NCI-H524 treated with DMSO at 0.1 percent for 48 hours (cell line): ENCODE measurements around the gene AURKAIP1.
"Not testable (repeated sequence)": the region's sequence is repeated elsewhere in the genome, so short reads cannot be mapped to it uniquely, and the experiment has no call there.

Source experiments
- DNase-seq: peaks from one replicate; lab custom pipeline; 2025; lab: John Stamatoyannopoulos, UW

The AURKAIP1 gene

DNA sequence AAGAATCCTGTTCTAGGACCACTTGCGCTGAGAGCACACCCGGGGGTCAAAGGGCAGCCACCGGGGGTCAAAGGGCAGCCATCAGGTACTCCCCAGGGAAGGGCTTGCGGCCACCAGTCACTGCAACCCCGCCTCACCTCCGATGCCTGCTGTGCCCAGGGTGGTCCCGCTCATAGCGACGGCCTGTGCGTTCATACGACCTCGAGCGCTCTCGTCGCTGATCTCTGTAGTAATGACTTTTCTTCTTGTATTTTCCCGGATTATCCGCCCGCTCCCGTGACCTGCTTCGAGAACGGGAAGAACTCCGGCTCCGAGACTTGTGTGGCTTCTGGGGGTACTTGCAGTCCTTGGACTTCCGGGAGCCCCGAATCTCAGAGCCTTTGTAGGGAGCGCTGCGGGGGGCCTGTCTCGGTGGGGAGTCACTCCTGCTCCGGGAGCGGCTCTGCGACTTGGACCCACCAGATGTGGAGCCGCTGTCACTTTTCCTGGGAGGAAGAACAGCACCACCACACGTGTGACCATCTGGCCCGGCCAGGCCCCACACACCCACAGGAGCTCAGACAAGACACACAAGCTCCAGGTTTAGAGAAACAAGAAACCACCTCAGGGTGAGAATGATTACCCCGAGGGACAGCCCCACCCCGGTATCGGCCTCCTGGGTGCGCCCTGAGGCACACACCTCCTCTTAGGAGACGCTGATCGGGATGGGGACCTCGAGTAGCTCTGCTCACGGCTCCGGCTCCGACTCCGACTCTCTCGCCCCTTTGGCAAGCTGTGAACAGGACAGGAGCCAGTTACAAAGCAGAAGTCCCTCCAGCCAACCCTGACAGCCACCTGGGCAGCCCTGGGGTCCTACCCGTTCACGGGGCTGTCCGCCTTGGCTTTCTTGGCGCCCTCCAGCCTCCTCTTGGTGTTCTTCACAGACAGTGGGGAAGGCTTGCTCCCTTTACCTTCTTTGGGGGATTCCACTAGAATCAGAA is 12.4 kb upstream of the AURKAIP1 start:
- DNase-seq = no peak

DNA sequence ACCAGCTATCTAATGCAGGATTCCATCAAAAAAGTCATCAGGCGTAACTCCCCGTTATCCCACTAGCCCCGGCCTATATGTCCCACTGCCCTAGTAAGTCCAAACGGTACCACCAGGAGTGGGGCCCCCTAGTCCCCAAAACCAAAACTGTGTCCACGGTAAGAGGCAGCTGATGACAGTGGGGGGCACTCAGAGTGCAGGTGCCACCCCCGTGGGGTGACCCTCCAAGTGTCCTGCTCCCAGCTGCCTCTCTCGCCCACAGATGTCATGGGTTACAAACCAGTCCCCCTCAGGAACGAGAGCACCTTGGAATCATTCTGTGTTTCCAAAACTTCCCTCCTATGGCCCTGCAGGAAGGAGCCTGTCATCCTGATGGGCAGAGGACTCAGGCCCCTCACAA is 10.9 kb upstream of the AURKAIP1 start:
- DNase-seq = no peak

DNA sequence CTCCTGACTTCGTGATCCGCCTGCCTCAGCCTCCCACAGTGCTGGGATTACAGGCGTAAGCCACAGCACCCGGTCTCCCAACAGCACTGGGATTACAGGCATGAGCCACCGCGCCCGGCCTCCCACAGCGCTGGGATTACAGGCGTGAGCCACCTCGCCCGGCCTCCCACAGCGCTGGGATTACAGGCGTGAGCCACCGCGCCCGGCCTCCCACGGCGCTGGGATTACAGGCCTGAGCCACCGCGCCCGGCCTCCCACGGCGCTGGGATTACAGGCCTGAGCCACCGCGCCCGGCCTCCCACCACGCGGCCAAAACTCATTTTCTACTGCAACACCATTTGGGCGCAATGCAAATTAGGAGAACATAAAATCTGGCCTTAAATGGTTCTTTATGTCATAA is 10.3 kb upstream of the AURKAIP1 start:
- DNase-seq = not testable (repeated sequence)

DNA sequence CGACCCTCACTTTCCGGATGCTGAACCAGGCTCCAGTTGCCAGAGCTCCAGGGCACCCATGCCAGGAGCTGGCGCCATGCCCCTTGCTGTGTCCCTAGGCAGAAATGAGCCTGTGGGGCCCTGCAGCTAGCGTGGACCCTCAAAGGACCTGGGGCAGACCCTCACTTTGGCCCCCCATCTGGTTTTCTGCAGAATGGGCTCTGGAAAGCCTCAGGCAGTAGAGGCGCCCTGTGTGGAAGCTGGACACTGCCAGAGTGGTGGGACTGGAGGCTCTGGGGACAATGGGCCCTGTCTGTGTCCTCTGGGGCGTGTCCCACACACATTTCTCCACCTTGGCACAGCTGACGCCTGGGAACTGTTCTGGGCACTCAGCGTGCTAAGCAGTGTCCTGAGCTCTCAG is 6.3 kb upstream of the AURKAIP1 start:
- DNase-seq = no peak

DNA sequence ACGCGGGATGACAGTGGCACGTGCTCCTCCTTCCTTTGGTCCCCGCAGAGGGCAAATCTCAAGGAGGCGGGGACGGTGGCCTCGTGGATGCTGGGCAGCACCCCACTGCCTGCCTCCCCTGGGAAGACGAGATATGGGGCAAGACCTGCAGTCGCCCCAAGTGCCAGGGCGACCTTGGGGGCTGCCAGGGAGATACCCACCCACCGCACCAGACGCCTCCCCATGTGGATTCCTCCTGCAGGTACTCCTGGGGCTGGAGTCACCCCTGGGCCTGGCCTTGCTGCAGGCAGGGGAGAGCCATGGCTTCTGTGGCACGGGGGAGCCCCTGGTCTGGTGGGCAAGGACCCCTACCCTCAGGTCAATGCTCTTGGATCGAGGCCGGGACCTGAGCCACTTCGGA is 5.9 kb upstream of the AURKAIP1 start:
- DNase-seq = no peak

DNA sequence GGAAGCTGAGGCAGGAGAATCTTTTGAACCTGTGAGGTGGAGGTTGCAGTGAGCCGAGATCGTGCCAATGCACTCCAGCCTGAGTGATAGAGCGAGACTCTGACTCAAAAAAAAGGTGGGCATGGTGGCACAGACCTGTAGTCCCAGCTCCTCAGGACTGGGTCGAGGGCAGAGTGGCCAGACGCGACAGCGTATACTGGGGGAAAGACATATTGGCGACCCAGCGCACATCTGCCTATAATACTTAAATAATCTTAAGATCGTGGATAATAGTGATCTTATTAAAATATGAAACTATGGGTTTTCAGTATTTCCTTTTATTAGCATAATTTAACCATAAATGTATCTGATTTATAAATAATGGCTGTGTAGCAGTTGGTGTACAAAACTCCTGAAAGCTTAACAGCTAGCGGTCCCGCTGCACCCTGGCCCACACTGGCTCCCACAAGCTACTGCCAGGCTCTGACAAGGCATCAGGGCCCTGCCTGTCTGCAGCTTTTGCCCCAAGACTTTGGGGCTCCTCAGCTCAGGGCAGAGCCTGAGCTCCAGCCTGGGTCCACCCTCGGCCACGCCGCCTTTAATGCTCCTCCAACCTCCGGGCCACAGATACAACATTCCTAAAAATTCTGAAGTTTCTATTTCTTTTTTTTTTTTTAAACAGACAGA is 2.7 kb upstream of the AURKAIP1 start:
- DNase-seq = no peak

DNA sequence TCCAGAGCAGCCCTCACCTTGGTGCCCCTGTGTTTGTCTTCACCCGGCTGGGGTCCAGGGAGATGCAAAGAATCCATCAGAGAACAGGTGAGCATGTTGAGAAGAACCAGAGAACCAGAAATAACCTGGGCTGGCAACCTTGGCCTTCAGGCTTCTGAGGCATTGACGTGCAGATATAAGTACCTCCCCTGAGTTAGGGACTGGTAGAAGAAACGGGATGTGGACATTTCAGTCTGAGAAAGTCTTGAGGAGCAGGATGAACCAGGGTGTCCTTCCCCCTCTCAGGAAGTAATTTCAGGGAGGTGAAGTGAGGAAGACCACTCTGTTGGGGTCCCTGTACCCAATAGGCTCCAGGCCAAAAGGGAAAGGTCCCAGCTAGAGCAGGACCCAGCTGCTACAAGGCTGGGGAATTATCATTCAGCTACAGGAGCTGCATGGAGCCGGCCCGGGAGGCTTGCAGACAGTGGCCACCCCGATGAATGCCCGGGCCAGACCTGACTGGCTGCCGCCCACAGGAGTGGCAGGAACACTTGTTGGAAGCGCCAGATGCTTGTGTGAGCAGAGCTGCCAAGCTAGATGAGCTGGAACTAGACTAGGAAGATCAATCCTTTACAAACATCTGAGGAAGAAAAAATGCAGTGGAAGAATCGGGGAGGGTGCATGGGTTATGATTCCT is 1.7 kb upstream of the AURKAIP1 start:
- no peak for DNase-seq

DNA sequence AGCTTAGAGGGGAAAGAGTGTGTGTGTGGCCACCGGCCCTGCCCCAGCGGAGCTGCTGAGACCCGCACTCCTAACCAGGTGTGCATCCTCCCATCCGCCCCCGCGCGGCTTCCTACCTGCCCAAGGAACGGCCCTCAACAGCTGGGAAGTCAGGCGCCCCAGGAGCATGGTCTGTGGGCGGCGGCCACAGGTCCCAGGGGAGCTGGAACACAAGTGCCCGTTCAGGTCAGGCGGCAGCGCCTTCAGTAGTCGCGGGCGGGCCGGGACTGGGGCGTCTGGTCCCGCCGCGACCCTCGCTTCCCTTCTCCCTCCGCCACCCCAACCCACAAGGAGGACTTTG is 448 bp downstream of the AURKAIP1 start:
- no peak for DNase-seq

DNA sequence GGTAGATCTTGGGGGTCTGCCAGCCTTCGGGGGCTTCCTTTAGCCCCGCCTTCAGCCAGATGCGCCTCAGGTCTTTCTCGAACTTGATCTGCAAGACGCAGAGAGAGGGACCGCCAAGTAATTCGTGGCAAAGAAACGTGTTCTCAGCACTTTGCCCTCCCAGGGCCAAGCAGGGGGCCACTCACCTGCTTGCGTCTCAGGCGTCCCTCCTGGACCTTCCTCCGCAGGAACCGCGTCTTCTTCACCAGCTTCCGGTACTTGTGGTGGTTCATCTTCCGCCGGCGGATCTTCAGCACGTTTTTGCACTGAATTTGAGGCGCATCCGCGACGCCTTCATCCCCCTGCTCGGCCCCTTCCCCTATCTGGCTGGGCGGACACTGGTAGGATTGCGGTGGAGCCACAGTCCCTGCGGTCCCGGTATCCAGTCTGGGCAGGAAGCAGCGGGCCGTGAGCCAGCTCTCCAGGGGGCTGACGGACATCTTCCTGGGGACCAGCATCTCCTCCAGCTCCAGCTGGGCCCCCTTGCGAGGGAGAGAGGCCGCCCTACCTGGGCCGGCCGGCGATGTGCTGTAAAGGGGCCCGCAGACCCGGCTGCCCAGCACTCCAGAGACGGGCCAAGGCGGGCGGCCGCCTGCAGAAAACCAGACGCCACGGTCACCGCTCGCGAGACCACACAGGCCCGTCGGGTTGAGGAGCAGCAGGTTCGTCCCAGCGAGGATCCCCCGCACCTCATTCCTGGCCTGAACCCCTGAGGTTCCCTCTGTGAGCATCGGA is 1.0 kb downstream of the AURKAIP1 start:
- DNase-seq = no peak

DNA sequence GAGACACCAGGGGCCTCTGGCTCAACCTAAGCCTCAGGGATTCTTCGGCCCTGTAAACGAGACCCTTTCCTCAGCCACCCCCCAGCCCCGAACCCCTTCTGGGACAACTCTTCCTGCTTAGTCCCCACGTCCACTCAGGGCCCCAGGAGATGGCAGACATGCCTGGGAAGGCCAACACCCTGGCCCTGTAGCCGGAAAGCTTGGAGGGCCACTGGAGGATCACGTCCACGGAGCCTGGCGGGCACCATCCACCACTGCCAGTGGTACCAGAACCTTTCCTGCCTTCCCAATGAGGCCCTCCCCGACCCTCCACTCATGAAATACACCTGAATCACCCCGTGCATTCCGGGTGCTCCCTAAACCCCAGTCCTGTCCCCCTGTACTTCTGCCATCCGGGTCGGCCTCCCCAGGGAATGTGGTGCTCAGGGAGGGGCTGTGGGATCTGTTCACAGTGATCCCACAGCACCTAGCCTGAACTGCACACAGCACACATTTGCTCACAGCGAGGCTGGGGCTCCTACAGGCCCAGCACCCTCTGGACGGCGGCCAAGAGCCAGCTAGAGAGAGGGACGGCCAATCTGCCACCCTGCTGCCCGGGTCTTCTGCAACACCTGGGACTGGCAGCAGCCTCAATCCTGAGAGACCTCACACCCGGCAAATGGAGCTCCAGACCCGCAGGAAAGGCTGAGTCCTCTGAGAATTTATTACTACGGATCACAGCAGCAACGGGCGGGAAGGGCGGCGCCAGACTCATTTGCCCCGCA is 1.8 kb downstream of the AURKAIP1 start:
- DNase-seq = no peak

DNA sequence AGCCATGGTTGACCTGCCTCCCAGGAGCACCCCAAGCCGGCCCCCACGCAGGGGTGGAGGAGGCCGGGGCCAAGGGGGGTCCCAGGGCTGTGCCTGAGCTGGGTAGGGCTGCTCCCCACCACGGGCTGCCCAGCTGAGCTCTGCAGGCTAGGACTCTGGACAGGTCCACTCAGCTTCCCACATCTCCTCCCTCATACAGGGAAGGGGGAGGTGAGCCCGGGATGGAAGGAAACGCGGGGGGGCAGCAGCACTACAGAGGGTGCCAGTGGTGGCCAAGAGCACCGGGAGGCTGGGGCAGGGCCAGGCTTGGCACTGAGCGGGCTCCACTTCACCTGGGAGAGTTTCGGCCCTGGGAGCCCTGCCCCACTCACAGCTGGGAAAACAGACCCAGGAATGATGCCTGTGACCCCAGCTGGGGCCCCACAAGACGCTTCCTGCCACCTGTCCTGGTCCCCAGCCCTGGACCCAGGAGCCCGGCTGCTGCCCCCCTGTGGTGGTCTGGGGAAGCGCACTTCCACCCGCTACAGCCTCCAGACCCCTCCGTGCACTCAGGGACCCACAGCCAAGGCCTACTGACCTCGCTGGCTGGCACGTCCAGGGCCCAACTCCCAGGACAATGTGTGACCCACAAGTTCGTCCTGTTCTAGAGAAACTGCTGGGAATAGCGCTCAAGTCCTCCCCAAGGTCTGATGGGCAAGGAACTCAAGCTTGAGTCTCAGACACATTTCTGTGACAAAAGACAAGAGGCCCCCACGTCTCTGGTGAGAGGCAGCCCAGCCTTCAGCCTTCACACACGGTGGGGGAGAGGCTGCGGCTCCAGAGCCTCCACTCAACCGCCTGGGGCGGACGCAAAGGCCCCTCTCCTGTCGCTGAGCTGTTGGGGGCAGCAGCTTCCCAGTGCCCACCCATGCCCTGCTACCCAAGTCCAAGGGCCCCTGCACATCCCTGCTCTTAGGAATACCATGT is 3.0 kb downstream of the AURKAIP1 start:
- no peak for DNase-seq

DNA sequence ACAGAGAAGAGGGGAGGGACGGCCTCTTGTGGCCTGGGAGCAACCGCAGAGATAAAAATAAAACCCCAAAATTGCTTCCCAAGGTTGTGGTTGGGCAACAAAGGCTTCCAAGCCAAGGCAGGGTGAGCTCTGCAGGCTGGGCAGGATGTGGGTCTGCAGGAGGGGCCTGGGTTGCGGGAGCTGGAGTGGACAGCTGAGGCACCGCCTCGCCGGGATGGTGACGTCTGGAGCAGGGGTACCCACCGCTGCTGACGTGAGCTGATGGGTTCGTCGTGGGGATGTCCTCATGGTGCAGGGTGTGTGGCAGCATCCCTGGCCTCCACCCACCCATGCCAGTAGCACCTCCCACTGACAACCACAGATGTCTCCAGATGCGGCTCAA is 3.7 kb downstream of the AURKAIP1 start:
- no peak for DNase-seq

DNA sequence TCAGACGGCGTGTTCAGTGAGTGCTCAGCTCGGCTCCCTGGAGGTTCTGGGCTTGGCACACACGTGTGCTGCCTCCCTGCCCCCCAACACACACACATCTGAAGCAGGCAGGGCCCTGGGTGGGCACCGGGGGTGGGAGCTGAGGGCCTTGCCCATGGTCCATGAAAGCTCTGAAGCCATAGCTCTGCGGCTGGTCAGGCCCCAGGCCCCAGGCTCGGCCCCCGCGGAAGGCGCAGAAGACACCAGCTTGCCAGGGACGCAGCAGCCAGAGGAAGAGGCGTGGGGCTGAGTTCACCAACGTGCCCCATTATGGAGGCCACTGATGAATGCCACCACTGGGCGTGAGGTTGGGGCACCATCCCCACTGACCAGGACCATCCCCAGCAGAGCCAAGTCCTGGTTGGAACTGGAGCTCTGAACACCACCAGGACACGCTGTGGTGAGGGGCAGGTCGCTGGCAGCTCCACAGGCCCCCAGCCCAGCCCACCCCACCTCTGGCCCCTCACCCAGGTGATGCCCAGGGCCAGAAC is 4.2 kb downstream of the AURKAIP1 start:
- DNase-seq = no peak

DNA sequence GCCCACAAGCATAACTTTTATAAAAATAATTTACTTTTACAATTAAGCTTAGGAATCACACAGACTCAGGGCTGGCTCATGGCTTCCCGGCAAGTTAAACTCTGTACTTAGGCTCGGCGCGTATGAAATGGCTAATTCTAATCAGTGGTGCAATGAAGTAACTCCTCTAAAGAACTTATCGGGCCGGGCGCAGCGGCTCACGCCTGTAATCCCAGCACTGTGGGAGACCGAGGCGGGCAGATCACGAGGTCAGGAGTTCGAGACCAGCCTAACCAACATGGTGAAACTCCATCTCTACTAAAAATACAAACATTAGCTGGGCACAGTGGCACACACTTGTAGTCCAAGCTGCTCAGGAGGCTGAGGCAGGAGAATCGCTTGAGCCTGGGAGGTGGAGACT is 4.9 kb downstream of the AURKAIP1 start:
- not testable (repeated sequence) for DNase-seq

DNA sequence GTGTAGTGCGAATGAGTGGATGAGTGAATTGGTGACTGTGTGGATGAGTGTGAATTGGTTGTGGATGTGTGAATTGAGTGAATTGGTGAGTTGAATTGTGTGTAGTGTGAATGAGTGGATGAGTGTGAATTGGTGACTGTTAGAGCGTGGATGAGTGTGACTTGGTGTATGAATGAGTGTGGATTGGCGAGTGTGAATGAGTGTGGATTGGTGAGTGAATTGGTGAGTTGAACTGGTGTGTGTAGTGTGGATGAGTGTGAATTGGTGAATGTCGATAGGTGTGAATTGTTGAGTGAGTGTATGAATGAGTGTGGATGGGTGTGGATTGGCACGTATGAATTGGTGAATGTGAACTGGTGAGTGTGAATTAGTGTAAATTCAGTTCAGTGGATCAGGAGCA is 7.7 kb downstream of the AURKAIP1 start:
- DNase-seq = no peak

DNA sequence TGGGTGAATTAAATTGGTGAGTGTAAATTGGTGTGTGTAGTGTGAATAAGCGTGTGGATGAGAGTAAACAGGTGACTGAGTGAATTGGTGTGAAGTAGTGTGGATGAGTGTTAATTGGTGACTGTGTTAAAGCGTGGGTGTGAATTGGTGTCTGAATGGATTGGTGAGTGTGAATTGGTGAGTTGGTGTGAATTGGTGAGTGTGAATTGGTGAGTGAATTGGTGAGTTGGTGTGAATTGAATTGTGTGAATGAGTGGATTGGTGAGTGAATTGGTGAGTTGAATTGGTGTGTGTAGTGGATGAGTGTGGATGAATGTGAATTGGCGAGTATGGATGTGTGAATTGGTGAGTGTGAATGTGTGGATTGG is 8.3 kb downstream of the AURKAIP1 start:
- no peak for DNase-seq

DNA sequence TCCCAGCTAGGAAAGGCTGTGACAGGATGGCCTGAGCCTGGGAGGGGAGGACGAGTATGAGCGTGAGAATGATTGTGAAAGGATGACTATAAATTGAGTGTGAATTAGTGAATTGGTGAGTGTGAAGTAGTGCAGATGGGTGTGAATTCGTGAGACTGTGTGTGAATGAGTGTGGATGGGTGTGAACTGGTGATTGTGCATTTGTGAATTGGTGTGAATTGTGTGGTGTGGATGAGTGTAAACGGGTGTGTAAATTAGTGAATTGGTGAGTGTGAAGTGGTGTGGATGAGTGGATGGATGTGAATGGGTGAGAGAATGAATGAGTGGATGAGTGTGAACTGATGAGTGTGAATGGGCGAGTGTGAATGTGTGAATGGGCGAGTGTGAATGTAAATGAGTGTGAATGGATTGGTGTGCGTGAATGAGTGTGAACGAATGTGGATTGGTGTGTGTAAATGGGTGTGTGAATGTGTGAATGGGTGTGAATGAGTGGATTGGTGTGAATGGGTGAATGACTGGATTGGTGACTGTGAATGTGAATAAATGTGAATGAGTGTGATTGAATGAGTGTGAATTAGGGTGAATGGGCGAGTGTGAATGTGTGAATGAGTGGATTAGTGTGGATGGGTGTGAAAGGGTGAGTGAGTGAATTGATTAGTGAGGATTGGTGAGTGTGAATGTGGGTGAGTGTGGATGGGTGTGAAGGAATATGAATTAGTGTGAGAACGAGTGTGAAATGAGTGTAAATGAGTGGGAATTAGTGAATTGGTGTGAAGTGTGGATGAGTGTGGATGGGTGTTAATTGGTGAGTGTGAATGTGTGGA is 8.9 kb downstream of the AURKAIP1 start:
- DNase-seq = no peak

DNA sequence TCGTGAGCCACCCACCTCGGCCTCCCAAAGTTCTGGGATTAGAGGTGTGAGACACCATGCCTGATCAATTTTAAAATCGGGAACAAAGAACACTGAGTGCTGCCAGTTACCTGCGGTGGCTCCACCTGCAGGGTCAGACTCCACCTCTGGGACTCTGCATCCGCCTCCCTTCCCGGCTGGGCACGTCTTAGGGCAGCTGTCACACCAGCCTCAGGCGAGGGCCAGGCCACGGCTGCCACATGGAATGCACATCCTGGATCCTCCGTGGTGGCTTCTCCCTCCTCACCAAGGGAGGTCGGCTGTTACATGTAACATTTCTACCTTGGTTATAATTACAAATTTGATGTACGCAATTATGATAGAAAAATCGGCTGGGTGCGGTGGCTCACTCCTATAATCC is 10.7 kb downstream of the AURKAIP1 start:
- DNase-seq = no peak

DNA sequence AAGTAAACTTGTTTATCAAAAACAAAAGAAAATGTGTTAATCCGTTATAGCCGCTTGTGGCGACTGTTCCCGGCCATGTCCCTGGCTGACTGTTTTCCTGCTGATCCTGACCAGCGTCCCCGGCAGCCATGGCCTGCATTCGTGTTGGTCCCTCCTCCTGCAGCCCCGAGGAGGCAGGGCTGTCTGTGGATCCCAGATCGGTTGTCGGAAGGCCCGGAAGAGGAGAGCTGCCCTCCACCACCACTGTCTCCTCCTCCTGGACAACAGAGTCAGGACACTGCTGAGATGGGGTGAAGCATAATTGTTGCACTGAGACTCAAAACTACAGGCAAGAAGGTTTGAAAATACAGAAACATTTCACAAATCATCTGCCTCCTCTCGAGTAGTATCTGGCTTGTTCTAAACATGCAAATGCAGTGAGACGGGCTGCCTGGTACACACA is 13.0 kb downstream of the AURKAIP1 start:
- no peak for DNase-seq
